Heart right ventricle (tissue), 16 donors: ENCODE data around the gene SEC14L1. TPM values are rescaled to one million over a fixed set of nuclear protein-coding genes. Genes with fewer than 3 reads are reported as not detected.
A peak's percentile ranks its signal among the peaks of the same experiment; 100 is the strongest.

Experiments used
- ATAC-seq, 8 donors: fragments of 200-7000 bp; cut with Tn5 transposase; one replicate each; pipeline ENCODE4 v1.9.1; 2020; ENCODE audit warnings: mild to moderate bottlenecking in 8 of 8, moderate library complexity in 8 of 8, moderate number of reproducible peaks in 1 of 8
- DNase-seq, 2 donors: peaks; one replicate each; pipeline ENCODE4 v3.0.0-alpha.2; 2020
- H3K27ac ChIP-seq, 10 donors: fragments of 200-600 bp; sonication (generic) in 2 of 10; one replicate each; pipeline versions ENCODE4 v1.5.0 to v1.8.0; 2020 to 2022; ENCODE audit warnings: mild to moderate bottlenecking in 3 of 10
- H3K27me3 ChIP-seq, 7 donors: fragments of 200-600 bp; one replicate each; pipeline ENCODE4 v1.8.0; 2021 to 2022; ENCODE audit warnings: mild to moderate bottlenecking in 2 of 7
- H3K36me3 ChIP-seq, 9 donors: fragments of 200-600 bp; sonication (generic) in 1 of 9; one replicate each; pipeline versions ENCODE4 v1.5.0 to v1.8.0; 2020 to 2022; ENCODE audit warnings: mild to moderate bottlenecking in 2 of 9
- H3K4me1 ChIP-seq, 9 donors: fragments of 200-600 bp; sonication (generic) in 1 of 9; one replicate each; pipeline versions ENCODE4 v1.5.0 to v1.8.0; 2020 to 2022; ENCODE audit warnings: mild to moderate bottlenecking in 4 of 9
- H3K4me3 ChIP-seq, 10 donors: fragments of 200-600 bp; sonication (generic) in 2 of 10; one replicate each; pipeline versions ENCODE4 v1.5.0 to v1.8.0; 2020 to 2022; ENCODE audit warnings: mild to moderate bottlenecking in 7 of 10, moderate library complexity in 2 of 10
- H3K9me3 ChIP-seq, 11 donors: fragments of 200-600 bp in 10 of 11; sonication (generic) in 2 of 11; one replicate each; pipeline versions ENCODE4 v1.5.0 to v1.8.0; 2013 to 2022; ENCODE audit warnings: mild to moderate bottlenecking in 2 of 11, control low read depth in 1 of 11, moderate library complexity in 1 of 11
- CTCF ChIP-seq, 9 donors: fragments of 200-600 bp; sonication (generic) in 2 of 9; IDR thresholded peaks; one replicate each; pipeline versions ENCODE4 v1.5.0 to v1.8.0; 2021 to 2022; ENCODE audit warnings: antibody characterized with exemption in 9 of 9, mild to moderate bottlenecking in 5 of 9, moderate library complexity in 1 of 9
- WGBS, 2 donors: extraction: QIAGEN DNeasy Blood & Tissue Kit; methylation state at CpG; one replicate each; pipeline ENCODE4 v1.1.7; 2013; ENCODE audit warnings: inconsistent platforms in 1 of 2; 5-methylcytosine and 5-hydroxymethylcytosine counted together
- intact Hi-C, 10 donors: fragments of 100-400 bp; cut with DNase I; formaldehyde crosslinking; loops; one replicate each; pipeline versions ENCODE4 v1.11.1 to v1.14.2; 2022
- polyA plus RNA-seq, 2 donors: library from polyadenylated mRNA; stranded (reverse); fragments of 200-250 nt; gene quantifications; one replicate each; pipeline ENCODE4 v1.2.3, GENCODE V29; 2013
- total RNA-seq, 10 donors: library from RNA; stranded (reverse); fragmentation: NEBNext Ultra II Directional in 3 of 10; extraction: Animal tissue kit (Norgen Biotek cat#: 25700) in 3 of 10; gene quantifications; one replicate each; pipeline versions ENCODE4 v1.2.1 to v1.2.4, GENCODE V29; 2021 to 2023
- donor health status: Arrhythmogenic right ventricular cardiomyopathy.
- donor health status: ischemic (EF 13 %, LVEDD 7.1; RV severe dilation, severe dysfunction).
- donor health status: healthy with polysubstance abuse.
- donor health status: DM: no; HTN: yes; CAD: no.
- donor health status: DM: no; HTN: no; CAD: no.
- donor health status: ischemic (EF 25% LVEDD 6.9; RV normal size, moderate dysfunction).
- donor health status: ischemic (EF 25% LVEDD 5.7; RV mildly dilated, moderate dysfunction).
- donor health status: healthy.
- donor health status: DM: yes; HTN: yes; CAD: no.
- donor health status: Ischemic cardiomyopathy.
- donor health status: ischemic (EF 35%, LVEDD 5.7; RV mildly dilated, moderate dysfunction).
- donor health status: nonischemic (EF 11% LVEDD 7.7; RV severe dilation, severe dysfunction).
- donor health status: DM: yes; HTN: yes; CAD: no.
- donor health status: PGD.
- donor health status: ischemic (EF 29% LVEDD 5.4; RV normal size, mild dysfunction).
- donor health status: nonischemic (EF 23%, LVEDD 6.1; RV moderate dilation, normal function).

SEC14L1 gene
- total and polyA plus RNA-seq, 12 donors: 36.1 to 88.8 (median 50.0) TPM

GRCh38 chr17:77186141-77186604 is 45.4 kb downstream of the SEC14L1 start:
- 31% methylated on average over 13 of the region's 13 CpGs for WGBS, 2 donors
- no peak for TF ChIP-seq CTCF (IDR thresholded peaks at IDR 0.05)
- intact Hi-C loops: loop anchor here in 1 of 10 donors (5.0 kb wide), 1 partner anchor 34 kb away; no protein-coding TSS in a partner anchor
- no peaks in the 10 kb centered on the region for H3K9me3 ChIP-seq
- H3K4me3 ChIP-seq: no peak overlapping the region
- peak; percentile 18 to 27 for DNase-seq
- peaks cover 0 to 21% (median 0%) of the 10 kb centered on the region in 9 donors for H3K36me3 ChIP-seq
- peaks cover 21 to 90% (median 76%) of the 10 kb centered on the region in 9 donors for H3K4me1 ChIP-seq
- no peaks in the 10 kb centered on the region for H3K27me3 ChIP-seq
- H3K27ac ChIP-seq: peak overlapping the region in 9 of 10 donors; percentile 5 to 77 (median 42)
- ATAC-seq: peak; percentile 42 to 93 (median 55)

- Histone ChIP-seq H3K4me1 (peaks cover 12 to 79% (median 54%) of the 10 kb centered on the region in 9 donors), H3K27ac (peak overlapping the region in 3 of 10 donors; percentile 19 to 33 (median 32))
Observed at GRCh38 chr17:77188084-77189066, 47.6 kb downstream of the SEC14L1 start.

GRCh38 chr17:77189148-77189547 is 48.4 kb downstream of the SEC14L1 start:
- H3K4me1 ChIP-seq: peaks cover 11 to 72% (median 46%) of the 10 kb centered on the region in 9 donors
- no peaks in the 10 kb centered on the region for H3K27me3 ChIP-seq
- WGBS, 2 donors: 74 to 95% methylated on average over 2 of the region's 2 CpGs
- H3K36me3 ChIP-seq: peaks cover 0 to 46% (median 23%) of the 10 kb centered on the region in 9 donors
- no peak overlapping the region for H3K4me3 ChIP-seq
- TF ChIP-seq CTCF (IDR thresholded peaks at IDR 0.05): no peak
- DNase-seq (no peak), ATAC-seq (no peak)
- intact Hi-C loops: loop anchor here in 1 of 10 donors (5.0 kb wide), 1 partner anchor 37 kb away; no protein-coding TSS in a partner anchor
- peak overlapping the region in 2 of 10 donors; percentile 21 to 27 for H3K27ac ChIP-seq
- no peaks in the 10 kb centered on the region for H3K9me3 ChIP-seq

More at GRCh38 chr17:77188084-77189066, 47.6 kb downstream of the SEC14L1 start:
- no peak for ATAC-seq
- no peak for TF ChIP-seq CTCF (IDR thresholded peaks at IDR 0.05)
- DNase-seq: no peak
- H3K4me3 ChIP-seq: peak overlapping the region in 1 of 10 donors; percentile 6
- H3K9me3 ChIP-seq: no peaks in the 10 kb centered on the region
- intact Hi-C loops: loop anchor here in 1 of 10 donors (5.0 kb wide), 1 partner anchor 36 kb away; no protein-coding TSS in a partner anchor
- WGBS, 2 donors: 74 to 80% methylated on average over 17 of the region's 17 CpGs
- peaks cover 0 to 38% (median 15%) of the 10 kb centered on the region in 9 donors for H3K36me3 ChIP-seq
- H3K27me3 ChIP-seq: no peaks in the 10 kb centered on the region

GRCh38 chr17:77190576-77190975 is 49.8 kb downstream of the SEC14L1 start:
- no peak for TF ChIP-seq CTCF (IDR thresholded peaks at IDR 0.05)
- DNase-seq (no peak), ATAC-seq (no peak)
- H3K36me3 ChIP-seq: peaks cover 0 to 52% (median 34%) of the 10 kb centered on the region in 9 donors
- H3K27ac ChIP-seq: no peak overlapping the region
- intact Hi-C loops: loop anchor here in 2 of 10 donors (5.0 to 10.0 kb wide), 2 partner anchors 33 to 46 kb away; partner anchors contain the start of gene SEC14L1 (in 1 of the 2)
- no peak overlapping the region for H3K4me3 ChIP-seq
- H3K27me3 ChIP-seq: no peaks in the 10 kb centered on the region
- peaks cover 7 to 57% (median 32%) of the 10 kb centered on the region in 9 donors for H3K4me1 ChIP-seq
- 83 to 91% methylated on average over 11 of the region's 11 CpGs for WGBS, 2 donors
- no peaks in the 10 kb centered on the region for H3K9me3 ChIP-seq
